Hippocampal formation (tissue), 2 donors: ENCODE data around the gene GPR156.

ENCODE experiments used
- DNase-seq, 2 donors: peaks; one replicate each; lab custom pipeline; 2025; lab: John Stamatoyannopoulos, UW

Gene GPR156

GRCh38 chr3:120125992-120126391, 159.0 kb downstream of the GPR156 start:
- DNase-seq: no peak

GRCh38 chr3:120119846-120120510, 165.0 kb downstream of the GPR156 start:
- DNase-seq: no peak
